ENCODE data around the gene ABCA13. TPM values are rescaled to one million over a fixed set of nuclear protein-coding genes. Genes with fewer than 3 reads are reported as not detected.

The ABCA13 gene
- total RNA-seq, 6 experiments from 2014 or later, result 0.02 to 0.08 (median 0.05) TPM; not detected in 1

- H3K36me3 Mint-ChIP-seq (ENCODE audit: low read depth), result peaks cover 5% of the 10 kb centered on the region; the same call in 1 of the 2 replicates
- peaks cover 22% of the 10 kb centered on the region for H3K9me3 Mint-ChIP-seq
- H3K27ac Mint-ChIP-seq, result no peak overlapping the region
- H3K4me1 Mint-ChIP-seq (ENCODE audit: low read depth), result no peaks in the 10 kb centered on the region
- H3K27me3 Mint-ChIP-seq (ENCODE audit: insufficient read depth), result no peaks in the 10 kb centered on the region
- H3K4me3 Mint-ChIP-seq, result no peak overlapping the region
- no peak for TF ChIP-seq CTCF (IDR thresholded peaks at IDR 0.05)
- no peak for DNase-seq
These were observed 380.4 kb downstream of the ABCA13 start for GRCh38 chr7:48551652-48552051.

- peaks cover 23% of the 10 kb centered on the region for H3K9me3 Mint-ChIP-seq
These were observed 392.1 kb downstream of the ABCA13 start for GRCh38 chr7:48563334-48563733.

GRCh38 chr7:48575516-48575915 is 404.3 kb downstream of the ABCA13 start:
- Mint-ChIP-seq H3K27me3 (ENCODE audit: insufficient read depth) (peaks cover 3% of the 10 kb centered on the region), H3K9me3 (peaks cover 11% of the 10 kb centered on the region; the same call in 1 of the 2 replicates), H3K4me1 (ENCODE audit: low read depth) (no peaks in the 10 kb centered on the region), H3K36me3 (ENCODE audit: low read depth) (no peaks in the 10 kb centered on the region), H3K27ac (no peak overlapping the region), H3K4me3 (no peak overlapping the region)
- no peak for DNase-seq
- TF ChIP-seq CTCF (IDR thresholded peaks at IDR 0.05), result no peak

More at GRCh38 chr7:48563334-48563733, 392.1 kb downstream of the ABCA13 start:
- H3K4me1 Mint-ChIP-seq (ENCODE audit: low read depth), result no peaks in the 10 kb centered on the region
- DNase-seq, result no peak
- TF ChIP-seq CTCF (IDR thresholded peaks at IDR 0.05), result no peak
- H3K36me3 Mint-ChIP-seq (ENCODE audit: low read depth), result no peaks in the 10 kb centered on the region
- no peaks in the 10 kb centered on the region for H3K27me3 Mint-ChIP-seq (ENCODE audit: insufficient read depth)
- H3K27ac Mint-ChIP-seq, result no peak overlapping the region
- H3K4me3 Mint-ChIP-seq, result no peak overlapping the region

GRCh38 chr7:48587475-48587874 is 416.2 kb downstream of the ABCA13 start:
- DNase-seq, result no peak
- Mint-ChIP-seq H3K27ac (no peak overlapping the region), H3K36me3 (ENCODE audit: low read depth) (no peaks in the 10 kb centered on the region), H3K4me1 (ENCODE audit: low read depth) (no peaks in the 10 kb centered on the region), H3K4me3 (no peak overlapping the region), H3K27me3 (ENCODE audit: insufficient read depth) (no peaks in the 10 kb centered on the region), H3K9me3 (peaks cover 7% of the 10 kb centered on the region)
- TF ChIP-seq CTCF (IDR thresholded peaks at IDR 0.05), result no peak

- Mint-ChIP-seq H3K4me3 (no peak overlapping the region), H3K4me1 (ENCODE audit: low read depth) (no peaks in the 10 kb centered on the region), H3K9me3 (peaks cover 9% of the 10 kb centered on the region; the same call in 1 of the 2 replicates), H3K36me3 (ENCODE audit: low read depth) (no peaks in the 10 kb centered on the region), H3K27me3 (ENCODE audit: insufficient read depth) (no peaks in the 10 kb centered on the region; the same call in 1 of the 2 replicates), H3K27ac (no peak overlapping the region)
- no peak for DNase-seq
- no peak for TF ChIP-seq CTCF (IDR thresholded peaks at IDR 0.05)
These were observed 423.1 kb downstream of the ABCA13 start for GRCh38 chr7:48594349-48594748.

GRCh38 chr7:48595756-48596155 is 424.5 kb downstream of the ABCA13 start:
- DNase-seq, result no peak
- no peak overlapping the region for H3K4me3 Mint-ChIP-seq
- H3K27me3 Mint-ChIP-seq (ENCODE audit: insufficient read depth), result no peaks in the 10 kb centered on the region; the same call in 1 of the 2 replicates

More at GRCh38 chr7:48595756-48596155, 424.5 kb downstream of the ABCA13 start:
- Mint-ChIP-seq H3K27ac (no peak overlapping the region), H3K36me3 (ENCODE audit: low read depth) (no peaks in the 10 kb centered on the region), H3K9me3 (peaks cover 9% of the 10 kb centered on the region; the same call in 1 of the 2 replicates), H3K4me1 (ENCODE audit: low read depth) (no peaks in the 10 kb centered on the region)
- TF ChIP-seq CTCF (IDR thresholded peaks at IDR 0.05), result no peak
